Liver (tissue), 3 donors: ENCODE measurements around the gene ZNF628.

Source experiments
- TF ChIP-seq, protein P1 (sequence below): IDR thresholded peaks from 2 replicates; pipeline ENCODE4 v1.6.1; 2016; ENCODE audit warnings: antibody characterized with exemption
- TF ChIP-seq, protein P2 (sequence below): fragments of 150-350 bp; IDR thresholded peaks from 2 replicates; pipeline ENCODE4 v1.5.1; 2017; ENCODE audit warnings: improper control_type of control experiment, low read depth, low read length; ENCODE audit not compliant: missing input control
- donor health status: healthy.
- donor health status: healthy.

DNA sequence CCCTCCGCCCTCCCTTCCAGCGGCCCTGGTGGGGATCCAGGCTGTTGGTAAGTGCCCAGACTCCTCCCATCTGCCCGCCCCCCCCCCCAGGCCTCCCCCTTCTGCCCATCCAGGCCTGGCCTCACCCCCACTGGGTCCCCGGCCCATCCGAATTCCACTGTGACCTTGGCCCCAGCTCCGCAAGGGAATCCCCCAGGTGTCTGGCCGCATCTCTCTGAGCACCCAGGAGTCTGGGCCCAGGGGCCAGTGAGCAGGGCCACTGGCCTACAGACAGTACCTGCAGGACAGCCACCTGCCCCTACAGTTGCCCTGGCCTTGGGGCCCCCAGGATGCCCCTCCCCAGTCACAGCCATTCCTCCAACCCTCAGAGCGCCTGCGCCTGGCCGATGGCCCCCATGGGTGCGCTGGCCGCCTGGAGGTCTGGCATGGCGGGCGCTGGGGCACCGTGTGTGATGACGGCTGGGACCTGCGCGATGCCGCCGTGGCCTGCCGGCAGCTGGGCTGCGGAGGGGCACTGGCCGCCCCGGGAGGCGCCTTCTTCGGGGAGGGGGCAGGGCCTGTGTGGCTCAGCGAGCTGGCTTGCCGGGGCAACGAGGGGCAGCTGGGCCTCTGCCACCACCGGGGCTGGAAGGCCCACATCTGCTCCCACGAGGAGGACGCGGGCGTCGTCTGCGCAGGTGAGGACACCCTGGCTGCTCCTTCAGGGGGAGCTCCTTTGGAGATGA, 12.7 kb downstream of the ZNF628 start:
- TF ChIP-seq, protein P1, sequence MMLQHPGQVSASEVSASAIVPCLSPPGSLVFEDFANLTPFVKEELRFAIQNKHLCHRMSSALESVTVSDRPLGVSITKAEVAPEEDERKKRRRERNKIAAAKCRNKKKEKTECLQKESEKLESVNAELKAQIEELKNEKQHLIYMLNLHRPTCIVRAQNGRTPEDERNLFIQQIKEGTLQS = no peak
- TF ChIP-seq, protein P2, sequence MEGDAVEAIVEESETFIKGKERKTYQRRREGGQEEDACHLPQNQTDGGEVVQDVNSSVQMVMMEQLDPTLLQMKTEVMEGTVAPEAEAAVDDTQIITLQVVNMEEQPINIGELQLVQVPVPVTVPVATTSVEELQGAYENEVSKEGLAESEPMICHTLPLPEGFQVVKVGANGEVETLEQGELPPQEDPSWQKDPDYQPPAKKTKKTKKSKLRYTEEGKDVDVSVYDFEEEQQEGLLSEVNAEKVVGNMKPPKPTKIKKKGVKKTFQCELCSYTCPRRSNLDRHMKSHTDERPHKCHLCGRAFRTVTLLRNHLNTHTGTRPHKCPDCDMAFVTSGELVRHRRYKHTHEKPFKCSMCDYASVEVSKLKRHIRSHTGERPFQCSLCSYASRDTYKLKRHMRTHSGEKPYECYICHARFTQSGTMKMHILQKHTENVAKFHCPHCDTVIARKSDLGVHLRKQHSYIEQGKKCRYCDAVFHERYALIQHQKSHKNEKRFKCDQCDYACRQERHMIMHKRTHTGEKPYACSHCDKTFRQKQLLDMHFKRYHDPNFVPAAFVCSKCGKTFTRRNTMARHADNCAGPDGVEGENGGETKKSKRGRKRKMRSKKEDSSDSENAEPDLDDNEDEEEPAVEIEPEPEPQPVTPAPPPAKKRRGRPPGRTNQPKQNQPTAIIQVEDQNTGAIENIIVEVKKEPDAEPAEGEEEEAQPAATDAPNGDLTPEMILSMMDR = no peak
